Endothelial cell of umbilical vein (primary cell): ENCODE results near the gene KCTD21. TPM values are rescaled to one million over a fixed set of nuclear protein-coding genes. Genes with fewer than 3 reads are reported as not detected.
"Not testable (repeated sequence)": the region's sequence is repeated elsewhere in the genome, so short reads cannot be mapped to it uniquely, and the experiment has no call there.

Experiments used
- BruUV-seq: library from RNA; stranded (reverse); fragments of 400-500 nt; replicated peaks from 2 replicates; lab custom pipeline; 2021; lab: Mats Ljungman, UMichigan
- CTCF ChIA-PET: fragments of 300-600, 350-600 bp; sonication (Branson Sonifier 250); formaldehyde crosslinking; loops from one replicate; lab custom pipeline; 2021; ENCODE audit warnings: antibody characterized with exemption, inconsistent platforms; lab: Charles Lee
- POLR2A ChIA-PET: fragments of 300-600, 350-600 bp; sonication (Branson Sonifier 250); formaldehyde crosslinking; loops from one replicate; lab custom pipeline; 2021; ENCODE audit warnings: antibody characterized with exemption, inconsistent platforms; lab: Charles Lee
- DNase-seq: peaks from one replicate; pipeline ENCODE4 v3.0.0-alpha.2; 2011; ENCODE audit warnings: low read depth, low spot score
- FAIRE-seq: peaks from 2 replicates; lab custom pipeline; 2011; peaks lifted over from hg19 to GRCh38; lab: Jason Lieb, UNC
- H2AFZ ChIP-seq: 2 replicates; pipeline ENCODE4 v1.6.0; 2012; ENCODE audit warnings: low read depth, low read length, control low read depth, inconsistent platforms
- H3K27ac ChIP-seq: 2 replicates; pipeline ENCODE4 v1.5.1; 2011; ENCODE audit warnings: low read depth, mild to moderate bottlenecking, control low read depth, low read length, moderate library complexity; ENCODE audit not compliant: insufficient read depth
- H3K27me3 ChIP-seq, 2 experiments: 2 replicates each; pipeline versions ENCODE4 v1.6.0 to v1.6.1; 2011; ENCODE audit warnings: low read length in 2 of 2, mixed read lengths in 1 of 2; ENCODE audit not compliant: control insufficient read depth in 2 of 2, insufficient read depth in 2 of 2
- H3K36me3 ChIP-seq, 2 experiments: 2 replicates in 1 of 2; 3 replicates in 1 of 2; pipeline ENCODE4 v1.5.1; 2011; ENCODE audit warnings: low read length in 2 of 2, mild to moderate bottlenecking in 1 of 2, moderate library complexity in 1 of 2; ENCODE audit not compliant: control insufficient read depth in 2 of 2, insufficient read depth in 2 of 2; ENCODE audit errors: extremely low read depth in 1 of 2
- H3K4me1 ChIP-seq: 3 replicates; pipeline ENCODE4 v1.5.1; 2011; ENCODE audit warnings: mild to moderate bottlenecking, low read length; ENCODE audit not compliant: control insufficient read depth, insufficient read depth; ENCODE audit errors: extremely low read depth
- H3K4me2 ChIP-seq: 2 replicates; pipeline ENCODE4 v1.6.1; 2011; ENCODE audit warnings: low read length, control low read depth, mixed read lengths; ENCODE audit not compliant: insufficient read depth
- H3K4me3 ChIP-seq, 3 experiments: fragments of 200-600 bp in 1 of 3; sonication (generic), shearing (Covaris generic) in 1 of 3; replicated peaks in 1 of 3; 2 replicates each; pipeline ENCODE4 v1.5.1; 2011 to 2016; ENCODE audit warnings: control low read depth in 3 of 3, low read length in 3 of 3, mild to moderate bottlenecking in 2 of 3, inconsistent platforms in 1 of 3, low read depth in 1 of 3, moderate library complexity in 1 of 3; ENCODE audit not compliant: insufficient read depth in 1 of 3
- H3K79me2 ChIP-seq: 2 replicates; pipeline ENCODE4 v1.6.0; 2012; ENCODE audit warnings: low read length, inconsistent platforms; ENCODE audit not compliant: control insufficient read depth, insufficient read depth
- H3K9ac ChIP-seq: replicated peaks from 2 replicates; pipeline ENCODE3; 2011; ENCODE audit warnings: low read length, control low read depth; ENCODE audit not compliant: insufficient read depth; ENCODE audit errors: extremely low read depth
- H3K9me1 ChIP-seq: replicated peaks from 3 replicates; pipeline ENCODE4 v1.6.0; 2011; ENCODE audit warnings: mild to moderate bottlenecking, low read length; ENCODE audit not compliant: control insufficient read depth, insufficient read depth; ENCODE audit errors: extremely low read depth
- H3K9me3 ChIP-seq: replicated peaks from 2 replicates; pipeline ENCODE4 v1.5.1; 2012; ENCODE audit warnings: low read length, inconsistent platforms; ENCODE audit not compliant: control insufficient read depth, insufficient read depth
- H4K20me1 ChIP-seq: replicated peaks from 2 replicates; pipeline ENCODE3; 2011; ENCODE audit warnings: mild to moderate bottlenecking, low read length; ENCODE audit not compliant: control insufficient read depth, insufficient read depth; ENCODE audit errors: extremely low read depth
- MAX ChIP-seq: IDR thresholded peaks from 2 replicates; pipeline ENCODE4 v1.6.1; 2011; ENCODE audit not compliant: insufficient read depth, insufficient read length
- MYC ChIP-seq: IDR thresholded peaks from one replicate; pipeline ENCODE4 v1.6.1; 2011; ENCODE audit warnings: mild to moderate bottlenecking, low read depth, low read length
- POLR2A ChIP-seq: IDR thresholded peaks from 2 replicates; pipeline ENCODE4 v1.6.1; 2012; ENCODE audit warnings: low read depth, mild to moderate bottlenecking, control low read depth, low read length
- dilution Hi-C: fragments of 300-500 bp; cut with MboI; formaldehyde crosslinking; loops from one replicate; pipeline ENCODE4 v1.15.0; 2019; ENCODE audit warnings: low sequenced_read_pairs; ENCODE audit not compliant: extremely low pct_ligation_motif_present
- intact Hi-C: fragments of 100-400 bp; cut with micrococcal nuclease; formaldehyde crosslinking; loops from one replicate; pipeline ENCODE4 v1.10.0; 2022
- polyA plus RNA-seq, 4 experiments: library from polyadenylated mRNA; depleted of rRNA in 3 of 4; stranded (reverse) in 3 of 4; unstranded in 1 of 4; fragments of >200 nt; gene quantifications; 2 replicates each; pipeline versions ENCODE4 v1.2.1 to v1.2.3, GENCODE V29; 2011 to 2012; ENCODE audit warnings: missing spikeins in 1 of 4
- total RNA-seq: library from RNA; stranded (reverse); gene quantifications from 2 replicates; pipeline ENCODE4 v1.2.3, GENCODE V29; 2021

The KCTD21 gene
- total and polyA plus RNA-seq, 2 donors (not counting 3 experiments of a cell fraction or from before 2014, with no cell fraction given), result 8.5 to 11.9 TPM

GRCh38 chr11:78234006-78234405, 45.6 kb upstream of the KCTD21 start:
- Histone ChIP-seq H3K4me3 (no peak overlapping the region), H3K4me2 (no peak overlapping the region), H3K79me2 (no peaks in the 10 kb centered on the region), H3K27ac (no peak overlapping the region), H3K9me3 (no peaks in the 10 kb centered on the region), H2AFZ (no peak overlapping the region), H4K20me1 (no peaks in the 10 kb centered on the region), H3K4me1 (no peaks in the 10 kb centered on the region), H3K9me1 (no peaks in the 10 kb centered on the region), H3K36me3 (peaks cover 0 to 2% of the 10 kb centered on the region in 2 experiments), H3K27me3 (no peaks in the 10 kb centered on the region), H3K9ac (no peak overlapping the region)
- ChIA-PET POLR2A (no interaction called here), CTCF (interaction anchor here (2.0 kb wide), 1 partner anchor 331 kb away, joined by 7 read pairs; no protein-coding TSS in a partner anchor)
- TF ChIP-seq MYC (no peak), POLR2A (no peak), MAX (no peak)
- intact Hi-C loops, result no loop called here
- no peak for FAIRE-seq
- DNase-seq, result no peak
- BruUV-seq, result no TSS peak
- dilution Hi-C loops, result no loop called here

DNA sequence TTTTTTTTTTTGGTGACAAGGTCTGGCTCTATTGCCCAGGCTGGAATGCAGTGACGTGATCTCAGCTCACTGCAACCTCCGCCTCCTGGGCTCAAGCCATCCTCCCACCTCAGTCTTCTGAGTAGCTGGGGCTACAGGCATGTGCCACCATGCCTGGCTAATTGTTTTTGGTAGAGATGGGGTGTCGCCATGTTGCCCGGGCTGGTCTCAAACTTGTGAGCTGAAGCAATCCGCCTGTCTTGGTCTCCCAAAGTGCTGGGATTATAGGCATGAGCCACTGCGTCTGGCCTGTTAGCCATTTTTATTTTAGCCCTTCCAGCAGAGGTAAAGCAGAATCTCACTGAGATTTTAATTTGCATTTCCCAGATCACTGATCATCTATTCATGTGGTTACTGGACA, 44.6 kb upstream of the KCTD21 start:
- H3K4me2 ChIP-seq, H3K9ac ChIP-seq, intact Hi-C loops, H3K27ac ChIP-seq, H3K4me1 ChIP-seq, H4K20me1 ChIP-seq, POLR2A ChIA-PET, H3K36me3 ChIP-seq, H2AFZ ChIP-seq, H3K9me3 ChIP-seq, H3K27me3 ChIP-seq, H3K4me3 ChIP-seq, FAIRE-seq, H3K79me2 ChIP-seq, H3K9me1 ChIP-seq, dilution Hi-C loops, BruUV-seq, DNase-seq: not testable (repeated sequence)
- CTCF ChIA-PET, result interaction anchor here (1.4 to 2.0 kb wide), 2 partner anchors 331 to 332 kb away, joined by 5 to 7 read pairs; no protein-coding TSS in a partner anchor
